Vagina (tissue), 2 donors: ENCODE data around the gene TMTC1. TPM values are rescaled to one million over a fixed set of nuclear protein-coding genes. Genes with fewer than 3 reads are reported as not detected.
"Not testable (repeated sequence)": the region's sequence is repeated elsewhere in the genome, so short reads cannot be mapped to it uniquely, and the experiment has no call there.

Experiments
- DNase-seq, 2 donors: peaks; one replicate each; pipeline ENCODE4 v3.0.0-alpha.2; 2017; ENCODE audit errors: extremely low spot score in 2 of 2
- H3K27ac ChIP-seq: fragments of 200-600 bp; sonication (generic); one replicate; pipeline ENCODE4 v1.5.1; 2019
- H3K27me3 ChIP-seq: fragments of 200-600 bp; sonication (generic); one replicate; pipeline ENCODE4 v1.5.1; 2019
- H3K36me3 ChIP-seq, 2 donors: fragments of 200-600 bp; sonication (generic); one replicate each; pipeline ENCODE4 v1.5.1; 2017 to 2019
- H3K4me1 ChIP-seq: fragments of 200-600 bp; sonication (generic); one replicate; pipeline ENCODE4 v1.5.1; 2019
- H3K4me3 ChIP-seq, 2 donors: fragments of 200-600 bp; sonication (generic); 1 replicate in 1 of 2; 2 replicates in 1 of 2; pipeline ENCODE4 v1.5.1; 2016 to 2019
- H3K9me3 ChIP-seq: fragments of 200-600 bp; sonication (generic); one replicate; pipeline ENCODE4 v1.5.1; 2019
- POLR2A ChIP-seq, 2 donors: fragments of 450-650 bp; IDR thresholded peaks; one replicate each; pipeline ENCODE4 v1.6.1; 2017; ENCODE audit warnings: antibody characterized with exemption in 2 of 2, mild to moderate bottlenecking in 2 of 2, moderate library complexity in 2 of 2
- POLR2AphosphoS5 ChIP-seq, 2 donors: sonication (generic); formaldehyde crosslinking; IDR thresholded peaks; one replicate each; pipeline ENCODE4 v1.9.0; 2017; ENCODE audit warnings: antibody characterized with exemption in 2 of 2, mild to moderate bottlenecking in 2 of 2, low read depth in 1 of 2; ENCODE audit not compliant: insufficient read depth in 1 of 2
- intact Hi-C: fragments of 100-400 bp; cut with DNase I; formaldehyde crosslinking; loops from one replicate; pipeline ENCODE4 v1.15.1; 2023
- total RNA-seq: library from RNA; depleted of rRNA; stranded (reverse); fragments of >200 nt; gene quantifications from one replicate; pipeline ENCODE4 v1.2.3, GENCODE V29; 2016
- TF ChIP-seq, protein P1 (sequence below), 3 experiments: fragments of 450-650 bp in 2 of 3; fragments of 200-600 bp in 1 of 3; sonication (generic) in 1 of 3; IDR thresholded peaks; one replicate each; pipeline ENCODE4 v1.5.1; 2017 to 2019; ENCODE audit warnings: antibody characterized with exemption in 3 of 3, mild to moderate bottlenecking in 2 of 3, moderate library complexity in 2 of 3

The TMTC1 gene
- total RNA-seq, 1 donor from 2014 or later: 63.8 TPM

DNA sequence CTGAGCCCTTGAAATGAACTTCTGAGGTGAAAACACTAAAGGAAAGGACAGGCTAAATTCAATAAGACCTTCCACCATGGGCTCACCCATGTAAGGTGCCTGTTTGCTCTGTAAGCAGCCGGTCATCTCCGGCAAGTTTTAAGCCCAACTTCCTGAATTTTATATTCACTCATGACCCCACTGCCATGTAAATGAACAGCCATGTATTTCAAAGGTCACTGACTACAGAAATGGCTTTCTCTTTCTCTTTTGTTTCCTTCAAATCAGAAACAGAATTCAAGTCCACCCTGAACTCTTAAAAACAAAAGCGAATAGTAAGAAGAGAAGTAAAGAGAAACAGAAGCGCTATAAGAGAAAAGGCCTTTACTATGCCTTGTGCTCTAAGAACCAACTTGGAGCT lies 224.5 kb downstream of the TMTC1 start:
- no peak for TF ChIP-seq POLR2AphosphoS5 (IDR thresholded peaks at IDR 0.05; ENCODE audit: insufficient read depth in 1 of 2, low read depth in 1 of 2)
- TF ChIP-seq POLR2A (IDR thresholded peaks at IDR 0.05): no peak
- TF ChIP-seq, protein P1, sequence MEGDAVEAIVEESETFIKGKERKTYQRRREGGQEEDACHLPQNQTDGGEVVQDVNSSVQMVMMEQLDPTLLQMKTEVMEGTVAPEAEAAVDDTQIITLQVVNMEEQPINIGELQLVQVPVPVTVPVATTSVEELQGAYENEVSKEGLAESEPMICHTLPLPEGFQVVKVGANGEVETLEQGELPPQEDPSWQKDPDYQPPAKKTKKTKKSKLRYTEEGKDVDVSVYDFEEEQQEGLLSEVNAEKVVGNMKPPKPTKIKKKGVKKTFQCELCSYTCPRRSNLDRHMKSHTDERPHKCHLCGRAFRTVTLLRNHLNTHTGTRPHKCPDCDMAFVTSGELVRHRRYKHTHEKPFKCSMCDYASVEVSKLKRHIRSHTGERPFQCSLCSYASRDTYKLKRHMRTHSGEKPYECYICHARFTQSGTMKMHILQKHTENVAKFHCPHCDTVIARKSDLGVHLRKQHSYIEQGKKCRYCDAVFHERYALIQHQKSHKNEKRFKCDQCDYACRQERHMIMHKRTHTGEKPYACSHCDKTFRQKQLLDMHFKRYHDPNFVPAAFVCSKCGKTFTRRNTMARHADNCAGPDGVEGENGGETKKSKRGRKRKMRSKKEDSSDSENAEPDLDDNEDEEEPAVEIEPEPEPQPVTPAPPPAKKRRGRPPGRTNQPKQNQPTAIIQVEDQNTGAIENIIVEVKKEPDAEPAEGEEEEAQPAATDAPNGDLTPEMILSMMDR (IDR thresholded peaks at IDR 0.05): no peak
- Histone ChIP-seq H3K9me3 (no peaks in the 10 kb centered on the region), H3K36me3 (no peaks in the 10 kb centered on the region), H3K27me3 (no peaks in the 10 kb centered on the region), H3K4me3 (no peak overlapping the region), H3K27ac (peak overlapping the region; percentile 0), H3K4me1 (peaks cover 21% of the 10 kb centered on the region)
- intact Hi-C loops: no loop called here
- DNase-seq: no peak

DNA sequence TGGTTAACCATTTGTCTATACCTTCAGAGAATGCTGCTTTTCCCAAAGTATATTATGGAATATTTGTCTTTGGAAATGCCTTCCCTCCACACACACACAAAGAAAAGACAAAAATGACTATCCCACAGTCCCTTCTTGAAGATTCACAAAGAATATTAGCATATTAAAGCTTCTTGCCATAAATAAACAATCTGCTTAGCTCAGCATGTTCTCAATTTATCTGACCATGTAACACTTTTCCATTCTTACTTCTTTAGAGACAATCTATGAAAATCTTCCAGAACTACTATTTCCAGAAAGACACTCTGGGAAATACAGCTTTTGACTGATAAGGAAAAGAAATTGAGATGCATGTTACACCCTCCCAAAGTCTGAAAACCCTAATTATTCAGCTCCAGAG lies 227.4 kb downstream of the TMTC1 start:
- no peak for TF ChIP-seq POLR2AphosphoS5 (IDR thresholded peaks at IDR 0.05; ENCODE audit: insufficient read depth in 1 of 2, low read depth in 1 of 2)
- TF ChIP-seq POLR2A (IDR thresholded peaks at IDR 0.05): no peak
- TF ChIP-seq, protein P1 (IDR thresholded peaks at IDR 0.05): no peak
- intact Hi-C loops: no loop called here

DNA sequence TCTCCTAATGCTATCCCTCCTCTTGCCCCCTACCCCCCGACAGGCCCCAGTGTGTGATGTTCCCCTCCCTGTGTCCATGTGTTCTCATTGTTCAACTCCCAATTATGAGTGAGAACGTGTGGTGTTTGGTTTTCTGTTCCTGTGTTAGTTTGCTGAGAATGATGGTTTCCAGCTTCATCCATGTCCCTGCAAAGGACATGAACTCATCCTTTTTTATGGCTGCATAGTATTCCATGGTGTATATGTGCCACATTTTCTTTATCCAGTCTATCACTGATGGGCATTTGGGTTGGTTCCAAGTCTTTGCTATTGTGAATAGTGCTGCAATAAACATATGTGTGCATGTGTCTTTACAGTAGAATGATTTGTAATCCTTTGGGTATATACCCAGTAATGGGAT lies 228.3 kb downstream of the TMTC1 start:
- peaks cover 14% of the 10 kb centered on the region for H3K4me1 ChIP-seq
- H3K27ac ChIP-seq, H3K27me3 ChIP-seq, DNase-seq, H3K4me3 ChIP-seq, H3K9me3 ChIP-seq, intact Hi-C loops, H3K36me3 ChIP-seq: not testable (repeated sequence)

More for the DNA sequence above, 227.4 kb downstream of the TMTC1 start:
- peaks cover 23% of the 10 kb centered on the region for H3K4me1 ChIP-seq
- H3K27me3 ChIP-seq: no peaks in the 10 kb centered on the region
- H3K9me3 ChIP-seq: no peaks in the 10 kb centered on the region
- H3K4me3 ChIP-seq: no peak overlapping the region
- no peak for DNase-seq
- H3K27ac ChIP-seq: no peak overlapping the region
- H3K36me3 ChIP-seq: no peaks in the 10 kb centered on the region

DNA sequence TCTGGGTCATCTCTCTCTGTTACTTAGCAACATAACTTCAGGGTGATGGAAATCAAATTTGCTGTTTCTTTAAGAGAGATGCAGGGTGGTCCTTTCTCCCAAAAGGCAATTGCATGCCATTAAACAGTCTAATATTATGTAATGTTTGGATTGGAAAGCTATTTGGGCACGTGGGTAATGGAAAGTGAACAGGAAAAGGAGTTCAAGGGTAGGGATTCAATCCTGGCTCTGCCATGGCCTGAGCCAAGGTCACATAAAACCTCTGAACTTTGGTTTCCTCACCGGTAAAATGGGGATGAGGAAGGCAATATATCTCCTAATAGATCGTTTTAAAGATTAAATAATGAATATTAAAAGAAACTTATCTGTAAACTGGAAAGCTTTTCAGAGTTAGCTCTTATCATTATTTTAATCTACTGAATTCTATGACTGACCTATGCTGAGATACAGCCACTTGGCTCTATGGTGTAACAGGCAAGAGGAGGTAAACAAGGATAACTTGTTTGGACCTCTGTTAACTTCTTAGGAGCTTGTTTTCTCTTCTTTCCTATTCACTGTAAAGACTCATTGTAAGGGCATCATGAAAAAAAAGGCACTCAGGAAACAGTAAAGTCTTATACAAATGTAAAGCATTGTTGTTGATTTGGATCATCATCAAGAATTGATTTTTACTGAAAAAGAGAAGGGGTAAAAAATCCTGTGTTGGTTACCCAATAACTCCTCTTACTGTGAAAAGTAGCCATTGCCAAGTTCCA lies 230.6 kb downstream of the TMTC1 start:
- Histone ChIP-seq H3K9me3 (no peaks in the 10 kb centered on the region), H3K36me3 (no peaks in the 10 kb centered on the region), H3K27ac (no peak overlapping the region), H3K4me1 (peaks cover 15% of the 10 kb centered on the region), H3K4me3 (no peak overlapping the region), H3K27me3 (no peaks in the 10 kb centered on the region)
- intact Hi-C loops: no loop called here
- no peak for DNase-seq
- peak in 1 of 2 donors; percentile 23 for TF ChIP-seq POLR2AphosphoS5 (IDR thresholded peaks at IDR 0.05; ENCODE audit: insufficient read depth in 1 of 2, low read depth in 1 of 2)
- TF ChIP-seq POLR2A (IDR thresholded peaks at IDR 0.05): no peak

DNA sequence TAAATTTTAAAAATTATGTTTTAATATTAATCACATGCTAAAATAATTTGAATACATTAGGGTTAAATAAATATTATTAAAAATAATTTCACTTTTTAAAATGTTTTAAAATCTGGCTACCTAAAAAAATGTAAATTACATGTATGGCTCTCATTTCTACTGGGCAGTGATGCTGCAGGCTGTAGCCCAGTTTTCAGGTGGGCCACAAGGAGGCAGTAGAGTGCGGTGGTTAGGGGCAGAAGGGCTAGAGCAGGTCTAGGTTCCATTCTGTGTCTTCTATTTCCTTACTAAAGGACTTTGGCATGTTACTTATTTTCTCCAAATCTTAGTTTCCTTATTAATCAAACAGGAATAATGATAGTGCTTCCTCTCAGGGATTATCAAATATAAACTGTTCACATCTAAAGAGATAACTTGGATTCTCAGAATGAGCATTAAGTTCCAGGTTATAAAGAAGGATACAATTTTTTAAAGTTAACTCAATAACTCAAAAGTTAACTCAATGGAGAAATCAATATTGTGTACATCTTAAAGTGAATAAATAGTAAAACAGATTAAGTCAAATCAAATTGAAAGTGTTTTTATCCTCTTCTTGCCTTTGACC lies 231.3 kb downstream of the TMTC1 start:
- H3K4me1 ChIP-seq: peaks cover 20% of the 10 kb centered on the region
- no peaks in the 10 kb centered on the region for H3K36me3 ChIP-seq
- TF ChIP-seq, protein P1 (IDR thresholded peaks at IDR 0.05): peak; percentile 37 to 67 (median 39)
- no peak for TF ChIP-seq POLR2A (IDR thresholded peaks at IDR 0.05)
- TF ChIP-seq POLR2AphosphoS5 (IDR thresholded peaks at IDR 0.05; ENCODE audit: insufficient read depth in 1 of 2, low read depth in 1 of 2): no peak
- no peaks in the 10 kb centered on the region for H3K9me3 ChIP-seq
- no peak overlapping the region for H3K4me3 ChIP-seq
- DNase-seq: no peak
- no peak overlapping the region for H3K27ac ChIP-seq
- intact Hi-C loops: no loop called here
- H3K27me3 ChIP-seq: no peaks in the 10 kb centered on the region

DNA sequence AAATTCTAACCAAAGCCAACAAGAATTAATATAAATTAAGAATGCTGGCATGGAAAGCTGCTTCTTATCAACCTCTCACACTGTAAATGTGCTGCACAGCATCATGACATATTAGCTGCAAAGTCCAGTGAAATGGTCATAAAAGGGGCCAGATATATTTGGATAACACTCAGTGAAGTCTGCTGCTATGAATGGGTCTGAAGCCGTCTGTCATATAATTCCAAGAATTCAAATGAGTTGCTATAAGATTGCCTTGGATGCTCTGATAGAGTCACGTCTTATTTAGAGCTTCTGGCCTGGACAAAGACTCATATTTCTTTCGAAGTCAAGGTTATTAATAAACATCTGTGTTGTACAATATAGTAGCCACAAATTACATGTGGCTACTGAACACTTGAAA lies 231.9 kb downstream of the TMTC1 start:
- intact Hi-C loops: no loop called here
- H3K4me1 ChIP-seq: peaks cover 23% of the 10 kb centered on the region

More for the DNA sequence above, 231.9 kb downstream of the TMTC1 start:
- no peaks in the 10 kb centered on the region for H3K27me3 ChIP-seq
- no peak overlapping the region for H3K27ac ChIP-seq
- TF ChIP-seq POLR2AphosphoS5 (IDR thresholded peaks at IDR 0.05; ENCODE audit: insufficient read depth in 1 of 2, low read depth in 1 of 2): no peak
- DNase-seq: no peak
- H3K9me3 ChIP-seq: no peaks in the 10 kb centered on the region
- H3K36me3 ChIP-seq: no peaks in the 10 kb centered on the region
- H3K4me3 ChIP-seq: no peak overlapping the region
